Right atrium auricular region (tissue), 2 donors: ENCODE data around the gene ERF. TPM values are rescaled to one million over a fixed set of nuclear protein-coding genes. Genes with fewer than 3 reads are reported as not detected.
A peak's percentile ranks its signal among the peaks of the same experiment; 100 is the strongest.

Experiments used
- DNase-seq: peaks from one replicate; pipeline ENCODE4 v3.0.0-alpha.2; 2019; ENCODE audit warnings: low spot score
- H3K27ac ChIP-seq, 2 donors: fragments of 200-600 bp; sonication (generic); 1 replicate in 1 of 2; 2 replicates in 1 of 2; pipeline ENCODE4 v1.5.1; 2016 to 2019
- H3K27me3 ChIP-seq, 2 donors: fragments of 200-600 bp; sonication (generic); one replicate each; pipeline versions ENCODE4 v1.5.1 to v1.6.0; 2017 to 2019
- H3K36me3 ChIP-seq: fragments of 200-600 bp; sonication (generic); one replicate; pipeline ENCODE4 v1.5.1; 2016
- H3K4me1 ChIP-seq, 2 donors: fragments of 200-600 bp; sonication (generic); one replicate each; pipeline versions ENCODE4 v1.5.1 to v1.6.0; 2017 to 2019
- H3K4me3 ChIP-seq, 2 donors: fragments of 200-600 bp; sonication (generic); 1 replicate in 1 of 2; 2 replicates in 1 of 2; pipeline ENCODE4 v1.5.1; 2017 to 2019; ENCODE audit warnings: mild to moderate bottlenecking in 1 of 2, moderate library complexity in 1 of 2
- H3K9me3 ChIP-seq, 2 donors: fragments of 200-600 bp; sonication (generic); one replicate each; pipeline ENCODE4 v1.5.1; 2019
- CTCF ChIP-seq, 2 donors: fragments of 200-600 bp; sonication (generic); IDR thresholded peaks; one replicate each; pipeline ENCODE4 v1.5.1; 2019; ENCODE audit warnings: antibody characterized with exemption in 2 of 2
- total RNA-seq, 2 donors: library from RNA; depleted of rRNA; stranded (reverse); fragments of >200 nt; gene quantifications; one replicate each; pipeline ENCODE4 v1.1.0, GENCODE V29; 2016

Gene ERF
- total RNA-seq, 2 donors from 2014 or later = 26.8 to 34.9 TPM

GRCh38 chr19:42249149-42249750, 5.7 kb downstream of the ERF start:
- H3K27me3 ChIP-seq = no peaks in the 10 kb centered on the region
- no peak for TF ChIP-seq CTCF (IDR thresholded peaks at IDR 0.05)
- peaks cover 17% of the 10 kb centered on the region for H3K36me3 ChIP-seq
- no peak for DNase-seq
- H3K9me3 ChIP-seq = no peaks in the 10 kb centered on the region
- H3K27ac ChIP-seq = peak overlapping the region; percentile 99
- no peak overlapping the region for H3K4me3 ChIP-seq
- H3K4me1 ChIP-seq = peaks cover 0 to 84% of the 10 kb centered on the region in 2 donors

GRCh38 chr19:42248270-42249148, 6.4 kb downstream of the ERF start:
- H3K4me1 ChIP-seq = peaks cover 0 to 91% of the 10 kb centered on the region in 2 donors
- H3K27me3 ChIP-seq = no peaks in the 10 kb centered on the region
- peaks cover 17% of the 10 kb centered on the region for H3K36me3 ChIP-seq
- H3K27ac ChIP-seq = peak overlapping the region; percentile 99
- TF ChIP-seq CTCF (IDR thresholded peaks at IDR 0.05) = no peak
- H3K4me3 ChIP-seq = no peak overlapping the region
- DNase-seq = no peak
- no peaks in the 10 kb centered on the region for H3K9me3 ChIP-seq

GRCh38 chr19:42247640-42248199, 7.2 kb downstream of the ERF start:
- peak overlapping the region; percentile 42 to 99 for H3K27ac ChIP-seq

GRCh38 chr19:42246922-42247639, 7.8 kb downstream of the ERF start:
- DNase-seq = no peak

More at GRCh38 chr19:42247640-42248199, 7.2 kb downstream of the ERF start:
- Histone ChIP-seq H3K9me3 (no peaks in the 10 kb centered on the region), H3K36me3 (peaks cover 17% of the 10 kb centered on the region), H3K27me3 (no peaks in the 10 kb centered on the region), H3K4me3 (no peak overlapping the region), H3K4me1 (peaks cover 0 to 89% of the 10 kb centered on the region in 2 donors)
- TF ChIP-seq CTCF (IDR thresholded peaks at IDR 0.05) = no peak
- no peak for DNase-seq

More at GRCh38 chr19:42246922-42247639, 7.8 kb downstream of the ERF start:
- Histone ChIP-seq H3K4me3 (no peak overlapping the region), H3K36me3 (peaks cover 17% of the 10 kb centered on the region), H3K27ac (peak overlapping the region; percentile 42 to 99), H3K27me3 (no peaks in the 10 kb centered on the region), H3K9me3 (no peaks in the 10 kb centered on the region), H3K4me1 (peaks cover 0 to 83% of the 10 kb centered on the region in 2 donors)
- no peak for TF ChIP-seq CTCF (IDR thresholded peaks at IDR 0.05)
